DMS114 treated with DMSO at 0.1 percent for 48 hours (cell line): Measurements from ENCODE around the gene REV1.
"Not testable (repeated sequence)": the region's sequence is repeated elsewhere in the genome, so short reads cannot be mapped to it uniquely, and the experiment has no call there.

ENCODE experiments used
- DNase-seq: peaks from one replicate; lab custom pipeline; 2025; ENCODE audit not compliant: unreplicated experiment; lab: John Stamatoyannopoulos, UW

The REV1 gene

DNA sequence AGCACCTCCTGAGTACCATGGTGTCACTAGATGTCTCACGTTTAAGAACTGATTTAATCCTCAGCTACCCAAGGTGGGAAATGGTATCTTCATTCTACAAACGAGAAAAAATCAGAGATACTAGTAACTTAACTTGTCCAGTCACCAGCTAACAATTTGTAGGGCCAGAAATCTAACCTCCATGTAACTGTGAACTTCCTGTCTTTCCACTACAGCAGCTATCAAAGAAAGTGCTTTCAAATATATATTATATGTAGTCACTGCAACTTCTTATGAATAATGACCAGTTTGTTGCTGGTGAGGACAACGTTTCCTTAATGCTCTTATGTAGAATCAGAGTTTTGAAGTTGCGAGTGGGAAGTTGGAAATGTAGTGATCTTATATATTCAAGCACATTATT lies 1.9 kb downstream of the REV1 start:
- DNase-seq, result no peak

DNA sequence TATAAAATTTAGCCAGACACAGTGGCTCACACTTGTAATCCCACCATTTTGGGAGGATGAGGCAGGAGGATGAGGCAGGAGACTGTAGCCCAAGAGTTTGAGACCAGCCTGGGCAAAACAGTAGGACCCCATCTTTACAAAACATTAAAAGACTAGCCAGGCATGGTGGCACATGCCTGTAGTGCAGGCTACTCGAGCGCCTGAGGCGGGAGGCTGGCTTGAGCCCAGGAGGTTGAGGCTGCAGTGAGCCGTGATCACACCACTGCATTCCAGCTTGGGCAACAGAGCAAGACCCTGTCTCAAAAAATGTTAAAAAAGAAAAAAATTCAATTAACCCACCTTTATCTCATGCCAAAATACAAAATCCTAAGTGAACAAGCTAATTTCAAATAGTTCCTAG lies 4.0 kb downstream of the REV1 start:
- no peak for DNase-seq

DNA sequence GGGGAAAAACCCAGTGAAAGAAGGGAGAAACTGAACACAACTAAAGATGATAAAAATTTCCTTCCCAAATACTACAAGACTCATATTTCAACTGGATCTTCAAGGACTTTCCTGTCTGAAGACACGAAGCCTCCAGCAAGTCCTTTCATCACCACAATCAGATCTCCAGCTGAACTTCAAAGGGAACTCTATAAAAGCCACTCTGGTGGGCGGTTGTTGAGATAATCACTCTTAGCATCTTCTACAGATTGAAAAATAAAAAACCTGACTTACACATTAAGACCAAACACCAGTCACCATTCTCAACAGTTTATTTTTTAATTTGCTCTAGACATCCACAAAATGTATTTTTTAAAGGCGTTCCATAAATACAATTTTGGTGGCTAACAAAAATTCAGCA lies 4.4 kb downstream of the REV1 start:
- DNase-seq, result no peak

DNA sequence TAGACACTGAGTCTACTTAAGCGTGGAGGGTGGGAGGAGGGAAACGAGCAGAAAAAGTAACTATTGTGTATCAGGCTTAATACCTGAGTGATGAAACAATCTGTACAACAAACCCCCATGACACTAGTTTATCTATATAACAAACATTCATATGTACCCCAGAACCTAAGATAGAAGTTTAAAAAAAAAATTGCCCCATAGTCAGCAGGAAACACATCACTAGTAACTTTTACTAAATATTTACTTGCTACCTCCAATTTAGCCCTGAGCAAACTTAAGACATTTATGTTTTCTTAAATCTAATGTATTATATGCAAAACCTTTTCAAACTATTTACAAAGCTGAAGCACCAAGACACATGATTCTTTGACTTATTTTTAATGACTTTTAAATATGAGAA lies 5.6 kb downstream of the REV1 start:
- DNase-seq, result no peak

DNA sequence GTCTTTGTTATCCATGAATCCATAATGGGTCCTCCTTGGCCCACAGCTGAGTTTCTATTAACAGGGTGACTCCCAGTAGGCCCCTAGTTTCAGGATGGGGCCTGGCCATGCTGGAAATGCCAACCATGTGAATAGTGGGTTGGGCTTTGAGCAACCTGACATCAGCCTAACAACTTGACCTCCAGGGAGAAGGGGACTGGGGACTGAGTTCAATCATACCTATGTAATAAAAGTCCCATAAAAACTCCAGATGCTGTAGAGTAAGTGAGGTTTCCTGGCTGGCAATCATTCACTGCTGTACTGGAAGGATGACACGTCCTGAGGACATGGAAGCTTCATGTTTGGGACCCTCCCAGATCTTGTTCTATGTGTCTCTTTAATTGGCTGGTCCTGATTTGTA lies 7.9 kb downstream of the REV1 start:
- no peak for DNase-seq

DNA sequence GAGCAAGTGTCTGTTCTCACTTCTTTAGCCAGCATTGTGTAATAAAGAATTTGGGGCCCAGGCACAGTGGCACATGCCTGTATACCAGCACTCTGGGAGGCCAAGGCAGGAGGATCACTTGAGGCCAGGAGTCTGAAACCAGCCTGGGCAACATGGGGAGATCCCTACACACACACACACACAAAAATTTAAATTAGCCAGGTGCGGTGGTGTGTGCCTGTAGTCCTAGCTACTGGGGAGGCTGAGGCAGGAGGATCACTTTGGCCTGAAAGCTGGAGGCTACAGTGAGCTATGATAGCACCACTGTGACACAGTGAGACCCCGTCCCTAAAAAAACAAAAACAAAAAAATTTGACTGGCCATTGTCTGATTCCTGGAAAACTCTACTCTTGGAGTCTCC lies 8.3 kb downstream of the REV1 start:
- no peak for DNase-seq

DNA sequence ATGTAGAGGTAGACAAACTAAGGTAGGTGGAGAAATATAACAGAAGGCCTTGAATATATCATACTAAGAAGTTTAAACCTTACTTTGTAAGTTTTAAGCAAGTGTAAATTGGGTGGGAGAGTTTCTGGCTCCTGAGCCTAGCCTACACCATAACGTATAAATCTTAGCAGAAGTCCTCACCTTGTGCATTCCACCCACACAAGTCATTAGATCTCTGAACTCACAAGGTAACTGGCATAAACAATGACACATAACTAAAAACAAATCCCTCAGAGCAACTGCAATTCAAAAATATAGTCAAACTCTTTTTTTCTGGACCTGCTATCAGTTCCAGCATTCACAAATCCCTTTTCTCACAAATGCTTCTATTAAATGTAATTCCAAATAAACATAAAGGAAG lies 9.4 kb downstream of the REV1 start:
- DNase-seq, result no peak

DNA sequence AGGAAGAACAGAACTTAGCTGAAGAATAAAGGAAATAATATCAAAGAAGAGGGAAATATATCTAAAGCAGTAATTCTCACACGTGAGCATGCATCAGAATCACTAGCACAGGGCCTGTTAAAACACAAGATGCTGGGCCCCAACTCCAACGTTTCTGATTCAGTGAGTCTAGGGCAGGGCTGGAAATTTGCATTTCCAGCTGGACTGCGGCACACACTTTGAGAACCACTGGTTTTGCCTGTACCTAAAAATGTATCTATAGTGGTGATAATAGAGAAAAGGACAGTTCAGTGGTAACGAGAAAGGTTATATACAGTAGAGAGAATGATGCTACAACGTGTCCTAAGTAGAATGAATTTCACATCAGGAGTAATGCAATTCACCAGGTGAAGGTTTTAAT lies 11.2 kb downstream of the REV1 start:
- DNase-seq, result no peak

DNA sequence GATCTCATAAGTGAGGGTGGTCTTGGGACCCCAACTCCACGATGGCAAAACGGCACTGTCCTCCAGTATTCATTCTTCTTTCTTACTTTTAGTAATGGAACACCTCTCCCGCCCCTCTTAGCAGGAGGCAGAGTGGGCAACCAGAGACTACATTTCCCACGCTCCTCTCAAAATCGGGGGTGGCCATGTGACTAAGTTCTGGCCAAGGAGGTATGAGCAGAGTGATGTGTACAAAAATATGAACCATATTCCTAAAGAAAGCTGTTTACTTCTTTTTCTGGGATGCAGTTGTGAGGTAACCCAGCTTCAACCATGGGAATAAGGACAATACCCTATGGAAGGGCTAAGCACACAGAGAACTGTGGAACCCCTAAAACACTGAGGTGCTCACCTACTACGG lies 12.8 kb downstream of the REV1 start:
- no peak for DNase-seq

DNA sequence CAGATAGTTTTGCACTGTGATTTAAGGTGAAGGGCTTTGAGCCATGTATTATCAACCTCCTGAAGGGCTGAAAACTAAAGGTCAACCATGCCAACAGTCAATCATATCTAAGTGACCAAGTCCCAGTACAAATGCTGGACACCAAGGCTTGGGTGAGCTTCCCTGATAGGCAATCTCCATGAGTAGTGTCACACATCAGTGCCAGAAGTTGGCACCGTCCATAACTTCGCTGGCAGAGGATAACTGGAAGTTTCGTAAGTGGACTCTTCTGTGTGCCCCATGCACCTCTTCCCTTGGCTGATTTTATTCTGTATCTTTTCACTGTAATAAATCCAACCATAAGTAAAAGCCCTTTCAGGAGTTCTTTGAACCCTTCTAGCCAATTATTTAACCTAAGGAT lies 13.2 kb downstream of the REV1 start:
- no peak for DNase-seq

DNA sequence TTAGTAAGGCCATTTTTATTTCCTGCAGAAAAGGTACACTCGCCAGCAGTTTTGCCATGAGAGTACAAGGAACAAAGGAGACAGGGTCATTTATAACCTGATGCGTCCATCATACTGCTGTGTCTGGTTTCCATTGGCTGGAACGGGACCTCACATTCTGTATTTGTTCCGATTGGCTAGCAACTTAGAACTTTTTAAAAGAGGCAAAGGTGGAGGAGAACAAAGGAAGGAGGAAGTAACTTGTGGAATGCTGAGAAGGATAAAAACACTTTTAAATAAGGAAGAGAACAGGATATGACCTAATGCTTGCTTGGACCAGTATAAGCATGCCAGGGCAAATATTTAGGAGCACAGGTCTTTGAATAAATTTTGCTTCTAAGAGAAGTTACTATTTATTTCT lies 14.7 kb downstream of the REV1 start:
- not testable (repeated sequence) for DNase-seq

DNA sequence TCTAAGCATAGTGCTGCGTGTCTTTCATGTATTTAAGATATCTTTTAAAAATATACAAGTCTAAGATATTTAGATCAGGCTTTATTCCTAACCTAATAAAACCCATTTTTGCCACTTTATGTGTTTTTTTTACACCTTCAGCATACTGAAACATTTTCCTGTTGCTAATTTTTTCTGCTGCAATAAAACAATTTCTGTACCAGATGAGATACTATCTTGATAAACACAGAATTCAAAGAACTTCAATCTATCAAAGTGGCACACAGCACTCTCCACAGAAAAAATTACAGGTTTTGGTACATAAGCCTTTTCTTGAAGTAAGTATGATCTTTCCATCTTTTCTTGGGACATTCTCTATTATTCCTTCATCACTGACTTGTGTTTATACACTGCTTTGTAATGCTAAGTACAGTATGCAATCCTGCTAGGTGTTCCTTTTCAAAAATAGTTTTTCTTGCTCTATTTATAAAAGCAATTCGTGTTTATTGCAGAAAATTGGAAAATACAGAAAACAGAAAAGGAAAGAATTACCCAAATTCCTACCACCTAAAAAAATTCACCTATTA lies 16.2 kb downstream of the REV1 start:
- DNase-seq, result no peak

DNA sequence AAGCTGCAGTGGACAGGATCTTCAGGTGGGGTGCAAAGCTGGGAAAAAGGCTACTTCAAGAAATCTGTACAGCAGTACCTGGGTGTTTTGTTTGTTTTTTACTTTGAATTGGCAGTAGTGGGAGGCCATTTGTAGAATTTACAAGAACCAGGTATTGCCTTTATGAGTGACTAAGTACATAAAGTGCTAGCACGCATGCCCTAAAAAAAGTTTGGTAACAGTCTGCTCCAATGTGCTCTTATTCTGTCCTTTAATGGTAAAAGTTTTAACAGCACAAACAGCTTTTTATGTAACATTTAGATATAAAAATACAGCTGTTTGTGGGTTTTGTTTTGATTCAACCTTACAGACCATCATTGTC lies 17.2 kb downstream of the REV1 start:
- DNase-seq, result no peak

DNA sequence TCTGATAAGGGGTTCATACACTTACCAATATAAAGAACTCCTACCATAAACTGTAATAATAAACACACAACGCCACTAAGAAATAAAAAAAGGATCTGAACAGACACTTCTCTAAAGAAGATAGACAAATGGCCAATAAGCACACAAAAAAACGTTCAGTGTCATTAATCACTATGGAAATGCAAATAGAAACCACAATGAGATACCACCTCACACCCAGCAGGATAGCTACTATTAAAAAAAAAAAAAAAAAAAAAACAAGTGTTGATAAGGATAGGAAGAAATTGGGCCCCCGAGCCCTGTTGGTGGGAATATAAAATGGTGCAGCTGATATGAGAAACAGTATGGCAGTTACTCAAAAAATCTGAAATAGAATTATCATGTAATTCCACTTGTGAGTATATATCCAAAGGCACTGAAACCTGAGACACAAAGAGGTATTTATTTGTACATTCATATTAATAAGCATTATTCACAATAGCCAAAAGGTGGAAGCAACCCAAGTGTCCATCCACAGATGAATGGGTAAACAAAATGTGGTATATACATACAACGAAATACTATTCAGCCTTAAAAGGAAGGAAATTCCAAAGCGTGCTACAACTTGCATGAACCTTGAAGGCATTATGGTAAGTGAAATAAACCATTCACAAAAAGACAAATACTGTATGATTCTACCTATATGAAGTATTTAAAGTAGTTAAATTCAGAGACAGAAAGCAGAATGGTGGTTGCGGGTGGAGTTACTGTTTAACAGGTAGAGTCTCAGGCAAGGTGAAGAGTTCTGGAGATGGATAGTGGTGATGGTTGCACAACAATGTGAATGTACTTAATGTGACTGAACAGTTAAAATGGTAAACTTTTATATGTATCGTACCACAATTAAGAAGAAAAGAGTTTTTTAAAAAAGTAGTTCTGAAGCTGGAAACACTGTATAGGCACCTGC lies 17.9 kb downstream of the REV1 start:
- DNase-seq, result no peak

DNA sequence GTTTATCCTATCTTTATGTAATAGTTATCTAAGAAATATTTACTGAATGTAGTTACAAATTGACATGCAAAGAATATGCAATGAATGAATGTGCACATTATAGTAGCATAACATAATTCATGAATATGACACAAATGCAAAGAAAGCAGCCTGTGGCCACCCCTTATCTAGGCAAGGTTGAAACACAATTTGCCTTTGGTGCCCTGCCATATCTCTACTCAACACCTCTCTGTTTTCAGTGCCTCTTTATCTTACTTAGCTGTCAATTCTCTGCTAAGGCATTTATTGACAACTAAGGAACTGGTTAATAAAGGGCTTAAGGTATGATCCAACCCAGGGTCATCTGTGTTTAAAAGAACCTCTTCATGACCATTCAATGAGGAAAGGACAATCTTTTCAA lies 18.9 kb downstream of the REV1 start:
- no peak for DNase-seq

DNA sequence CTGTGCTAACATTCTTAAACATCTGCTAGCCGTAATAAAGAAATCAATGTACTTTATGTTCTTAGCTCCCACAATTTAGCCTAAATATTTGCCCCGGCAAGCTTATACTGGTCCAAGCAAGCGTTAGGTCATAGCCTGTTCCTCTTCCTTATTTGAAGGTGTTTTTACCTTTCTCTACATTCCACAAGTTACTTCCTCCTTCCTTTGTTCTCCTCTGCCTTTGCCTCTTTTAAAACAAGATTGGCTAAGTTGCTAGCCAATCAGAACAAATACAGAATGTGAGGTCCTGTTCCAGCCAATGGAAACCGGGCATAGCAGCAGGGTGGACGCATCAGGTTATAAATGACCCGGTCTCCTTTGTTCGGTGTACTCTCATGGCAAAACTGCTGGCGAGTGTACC lies 19.4 kb downstream of the REV1 start:
- DNase-seq, result not testable (repeated sequence)

DNA sequence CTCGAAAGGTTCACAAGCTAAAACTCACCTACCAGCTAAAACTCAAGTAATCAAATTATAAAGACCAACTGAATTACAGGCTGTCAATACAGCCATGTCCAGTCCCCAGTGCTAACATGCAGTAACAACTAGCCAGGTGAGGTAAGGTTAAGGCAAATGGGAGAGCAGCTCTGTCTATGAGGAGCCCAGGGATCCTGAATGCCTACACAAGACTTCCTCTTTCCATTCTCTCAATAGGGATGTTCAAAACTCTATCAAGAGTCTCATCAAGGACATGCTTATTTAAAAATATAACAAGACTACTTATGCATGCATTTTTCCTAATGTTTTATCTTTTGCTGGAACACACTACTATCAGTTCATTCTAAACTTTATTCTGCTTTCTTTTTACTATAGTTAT lies 20.4 kb downstream of the REV1 start:
- DNase-seq, result no peak

DNA sequence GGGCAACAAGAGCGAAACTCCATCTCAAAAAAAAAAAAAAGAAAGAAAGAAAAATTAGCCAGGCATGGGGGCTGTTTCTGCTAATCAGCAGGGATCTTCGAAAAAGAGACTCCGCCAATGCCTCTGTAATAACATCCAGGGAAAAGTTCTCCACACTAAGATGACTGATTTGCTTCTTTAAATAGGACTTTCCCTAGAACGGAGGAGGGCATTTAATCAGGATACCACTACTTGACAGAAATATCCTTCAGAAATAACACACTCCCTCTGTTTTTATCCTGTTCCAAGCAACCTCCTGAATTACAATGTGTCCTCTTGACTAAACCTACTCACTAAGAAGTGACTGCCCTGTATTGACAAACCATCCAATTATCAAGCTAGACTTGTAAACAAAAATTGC lies 21.7 kb downstream of the REV1 start:
- no peak for DNase-seq

DNA sequence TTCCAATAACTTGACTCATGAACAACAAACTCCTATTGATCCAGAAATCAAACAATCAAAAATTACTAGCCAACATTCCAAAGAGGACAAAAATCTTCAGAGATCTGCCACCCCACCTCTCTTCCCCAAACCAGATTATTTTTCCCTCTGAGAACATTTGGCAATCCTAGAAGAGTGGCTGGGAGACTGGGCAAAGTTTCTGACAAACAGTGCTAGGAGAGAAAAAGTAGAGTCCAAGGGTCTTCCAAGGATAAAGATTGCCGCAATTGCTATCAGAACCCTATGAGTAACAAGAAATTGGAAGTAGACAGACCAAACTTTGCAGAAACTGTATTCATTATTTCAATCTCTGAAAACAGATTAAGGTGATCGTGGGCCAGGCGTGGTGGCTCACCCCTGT lies 22.4 kb downstream of the REV1 start:
- DNase-seq, result no peak

DNA sequence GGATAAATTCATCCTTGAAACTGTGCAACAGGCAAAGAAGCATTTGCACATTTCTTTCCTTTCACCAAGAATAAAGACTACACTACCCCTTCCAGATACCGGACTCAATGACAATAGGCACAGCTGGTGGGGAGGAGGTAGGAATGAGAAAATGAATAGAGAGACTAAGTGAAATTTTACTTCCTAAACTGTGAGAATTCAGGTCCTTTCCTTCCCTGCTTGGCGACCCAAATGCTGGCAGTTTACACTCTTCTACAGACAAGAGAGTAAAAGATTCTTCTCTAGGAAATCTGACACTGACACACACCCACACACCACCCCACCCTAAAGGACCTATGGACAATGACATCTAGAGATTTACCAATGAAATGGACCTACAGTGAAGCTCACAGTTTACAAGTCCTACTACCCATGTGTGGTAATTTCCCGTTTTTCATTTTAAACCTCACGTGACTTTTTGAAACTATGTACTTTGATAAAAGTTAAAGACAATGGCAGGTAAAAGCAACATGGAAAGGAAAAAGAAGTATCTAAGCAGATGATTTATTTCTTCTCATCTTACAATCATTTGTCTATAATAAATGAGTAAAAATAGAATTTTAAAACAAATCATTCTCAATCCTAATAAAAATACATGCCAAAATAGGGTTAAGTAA lies 27.9 kb downstream of the REV1 start:
- DNase-seq, result no peak

DNA sequence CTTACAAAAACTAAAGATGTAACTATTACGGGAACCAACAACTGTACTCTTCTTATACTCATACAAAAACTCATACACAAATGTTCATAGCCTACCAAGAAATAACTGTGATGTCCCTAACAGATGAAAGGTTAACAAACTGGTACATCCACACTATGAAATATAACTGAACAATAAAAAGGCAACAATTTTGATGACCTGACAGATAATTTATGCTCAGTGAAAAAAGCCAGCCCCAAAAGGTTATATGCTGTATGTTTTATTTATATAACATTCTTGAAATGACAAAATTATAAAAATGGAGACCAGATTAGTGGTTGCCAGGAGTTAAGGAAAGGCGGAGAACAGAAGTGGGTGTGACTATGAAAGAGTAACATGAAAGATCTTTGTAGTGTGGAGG lies 31.3 kb downstream of the REV1 start:
- no peak for DNase-seq

DNA sequence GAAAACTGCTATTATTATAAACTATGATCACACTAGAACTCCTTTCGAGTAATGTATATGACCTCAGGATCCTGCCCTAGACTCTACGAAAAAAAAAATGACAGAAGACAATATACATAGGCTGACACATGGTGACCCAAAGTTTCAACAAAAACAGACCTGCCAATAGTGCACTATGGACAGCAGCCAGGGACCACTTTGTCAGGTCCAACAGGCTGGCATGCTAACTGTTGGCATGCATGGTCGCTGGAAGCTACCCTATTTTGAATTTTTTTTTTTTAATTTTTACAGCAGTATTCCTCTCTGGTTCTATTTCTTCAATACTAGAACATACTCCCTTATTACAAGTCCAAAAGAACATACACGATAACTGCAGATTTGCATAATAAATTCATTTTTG lies 38.1 kb downstream of the REV1 start:
- DNase-seq, result no peak
